K562 (cell line): Measurements from ENCODE around the gene LRRC71. TPM values are rescaled to one million over a fixed set of nuclear protein-coding genes. Genes with fewer than 3 reads are reported as not detected.

Source experiments
- AFF1 ChIP-seq, 2 experiments: fragments of 450-650 bp; IDR thresholded peaks; 2 replicates each; pipeline ENCODE4 v1.6.1; 2018; ENCODE audit warnings: mild to moderate bottlenecking in 2 of 2, low read depth in 1 of 2; ENCODE audit not compliant: partially characterized antibody in 2 of 2
- AFF4 ChIP-seq: sonication (generic); formaldehyde crosslinking; IDR thresholded peaks from 2 replicates; pipeline ENCODE4 v1.8.0; 2023; ENCODE audit warnings: mild to moderate bottlenecking, missing genetic modification reagents
- ARNT ChIP-seq, 2 experiments: fragments of 450-650 bp; IDR thresholded peaks; 2 replicates each; pipeline ENCODE4 v1.6.1; 2016; ENCODE audit warnings: mild to moderate bottlenecking in 1 of 2
- BRD4 ChIP-seq: fragments of 200-600 bp; sonication (generic); IDR thresholded peaks from 2 replicates; pipeline ENCODE4 v1.6.1; 2017; ENCODE audit warnings: inconsistent platforms
- CXXC5 ChIP-seq: fragments of 250-450 bp; sonication (Bioruptor Pico); IDR thresholded peaks from 2 replicates; pipeline ENCODE4 v1.8.0; 2022; ENCODE audit warnings: inconsistent platforms, mild to moderate bottlenecking, moderate library complexity
- EP300 ChIP-seq: IDR thresholded peaks from 2 replicates; pipeline ENCODE4 v1.6.1; 2012; ENCODE audit warnings: low read length, improper control_type of control experiment
- GABPB1 ChIP-seq: sonication (generic); formaldehyde crosslinking; IDR thresholded peaks from 2 replicates; pipeline ENCODE4 v1.8.0; 2022; ENCODE audit warnings: mild to moderate bottlenecking, missing genetic modification reagents
- KAT7 ChIP-seq: sonication (generic); formaldehyde crosslinking; IDR thresholded peaks from 2 replicates; pipeline ENCODE4 v1.8.0; 2022; ENCODE audit warnings: missing genetic modification reagents, mild to moderate bottlenecking, borderline replicate concordance
- MAFG ChIP-seq: fragments of 450-650 bp; conservative IDR thresholded peaks from 2 replicates; pipeline ENCODE4 v1.6.1; 2016; ENCODE audit warnings: missing genetic modification characterization, missing compliant biosample characterization
- MCM2 ChIP-seq: fragments of 450-650 bp; IDR thresholded peaks from 2 replicates; pipeline ENCODE4 v1.6.1; 2017; ENCODE audit warnings: low read depth, mild to moderate bottlenecking
- POLR2AphosphoS2 ChIP-seq: IDR thresholded peaks from 2 replicates; pipeline ENCODE4 v1.6.1; 2012; ENCODE audit warnings: low read length, improper control_type of control experiment
- PTTG1 ChIP-seq: fragments of 450-650 bp; IDR thresholded peaks from 2 replicates; pipeline ENCODE4 v1.6.1; 2016; ENCODE audit warnings: low read depth, mild to moderate bottlenecking, missing genetic modification characterization, missing compliant biosample characterization
- RBM15 ChIP-seq: fragments of 200-400 bp; formaldehyde crosslinking; IDR thresholded peaks from 2 replicates; pipeline ENCODE4 v1.6.1; 2018; ENCODE audit warnings: mild to moderate bottlenecking, low read length, moderate library complexity; ENCODE audit not compliant: insufficient read depth
- SUPT5H ChIP-seq: fragments of 450-650 bp; IDR thresholded peaks from 2 replicates; pipeline ENCODE4 v1.6.1; 2016
- ZNF121 ChIP-seq: sonication (generic); formaldehyde crosslinking; conservative IDR thresholded peaks from 2 replicates; pipeline ENCODE4 v1.8.0; 2022; ENCODE audit warnings: missing genetic modification reagents
- polyA plus RNA-seq, 8 experiments: library from polyadenylated mRNA; depleted of rRNA in 4 of 8; stranded (reverse) in 5 of 8; unstranded in 3 of 8; fragments of >200 nt; fragmentation: Nextera tagmentation in 2 of 8; fragmentation: Illumina TruSeq in 1 of 8; extraction: Ambion mirVana in 2 of 8; extraction: Trizol in 1 of 8; gene quantifications; 2 replicates each; pipeline versions ENCODE4 v1.2.1 to v1.2.3, GENCODE V29; 2011 to 2014; ENCODE audit warnings: inconsistent platforms in 1 of 8, missing spikeins in 1 of 8
- total RNA-seq, 7 experiments: library from RNA; depleted of rRNA in 6 of 7; stranded (reverse); fragments of >200 nt in 6 of 7; fragmentation: Illumina TruSeq in 2 of 7; extraction: Trizol in 2 of 7; gene quantifications; 2 replicates each; pipeline versions ENCODE4 v1.2.1 to v1.2.3, GENCODE V29; 2011 to 2021; ENCODE audit warnings: low replicate concordance in 1 of 7
- TF ChIP-seq, protein P1 (sequence below): fragments of 450-650 bp; formaldehyde crosslinking; IDR thresholded peaks from 2 replicates; pipeline ENCODE4 v1.4.0; 2020; ENCODE audit warnings: mild to moderate bottlenecking
- TF ChIP-seq, protein P2 (sequence below): fragments of 450-650 bp; formaldehyde crosslinking; IDR thresholded peaks from 2 replicates; pipeline ENCODE4 v1.4.0; 2022; ENCODE audit warnings: missing genetic modification characterization
- TF ChIP-seq, protein P3 (sequence below): fragments of 250-450 bp; sonication (Bioruptor Pico); IDR thresholded peaks from 2 replicates; pipeline ENCODE4 v1.8.0; 2022; ENCODE audit warnings: inconsistent platforms

LRRC71 gene
- total and polyA plus RNA-seq, 9 of the 15 experiments (the other 6 are each of a cell fraction or from before 2014, with no cell fraction given): 0.06 to 1.2 (median 0.51) TPM; not detected in 1

DNA sequence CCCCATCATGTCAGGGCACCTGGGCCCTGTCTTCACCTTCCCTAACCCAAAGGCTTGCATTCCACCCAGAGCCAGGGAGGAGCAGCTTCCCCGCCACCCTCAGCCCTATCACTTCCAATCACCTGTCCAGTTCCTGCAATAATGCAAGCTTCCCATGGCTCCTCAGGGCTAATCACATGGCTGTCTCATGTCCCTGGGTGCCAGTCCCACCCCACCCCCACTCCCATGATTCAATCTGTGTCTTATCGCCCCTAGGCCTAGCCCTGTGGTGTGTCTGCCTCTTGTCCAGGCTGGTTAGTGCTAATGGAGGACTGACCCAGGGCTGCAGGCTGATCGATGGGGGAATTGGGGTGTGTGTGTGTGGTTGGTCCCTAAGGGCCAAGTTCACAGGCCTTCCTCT, 37.9 kb upstream of the LRRC71 start (continued):
- TF ChIP-seq PTTG1 (tag) (no peak), GABPB1 (CRISPR knock-in tag) (no peak), EP300 (peak; percentile 56; the same call in 1 of the 2 replicates), ZNF121 (no peak), RBM15 (no peak), MCM2 (no peak), KAT7 (no peak), AFF4 (CRISPR knock-in tag) (no peak), ARNT (IDR thresholded peaks at IDR 0.05) (no peak), BRD4 (no peak), AFF1 (IDR thresholded peaks at IDR 0.05; ENCODE audit: low read depth in 1 of 2, partially characterized antibody in 2 of 2) (peak in 1 of 2 experiments; percentile 68), MAFG (tag) (no peak), CXXC5 (CRISPR knock-in tag) (peak; percentile 51), SUPT5H (no peak), POLR2AphosphoS2 (no peak)
- TF ChIP-seq, protein P1, sequence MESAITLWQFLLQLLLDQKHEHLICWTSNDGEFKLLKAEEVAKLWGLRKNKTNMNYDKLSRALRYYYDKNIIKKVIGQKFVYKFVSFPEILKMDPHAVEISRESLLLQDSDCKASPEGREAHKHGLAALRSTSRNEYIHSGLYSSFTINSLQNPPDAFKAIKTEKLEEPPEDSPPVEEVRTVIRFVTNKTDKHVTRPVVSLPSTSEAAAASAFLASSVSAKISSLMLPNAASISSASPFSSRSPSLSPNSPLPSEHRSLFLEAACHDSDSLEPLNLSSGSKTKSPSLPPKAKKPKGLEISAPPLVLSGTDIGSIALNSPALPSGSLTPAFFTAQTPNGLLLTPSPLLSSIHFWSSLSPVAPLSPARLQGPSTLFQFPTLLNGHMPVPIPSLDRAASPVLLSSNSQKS (CRISPR knock-in tag): no peak
- TF ChIP-seq, protein P2, sequence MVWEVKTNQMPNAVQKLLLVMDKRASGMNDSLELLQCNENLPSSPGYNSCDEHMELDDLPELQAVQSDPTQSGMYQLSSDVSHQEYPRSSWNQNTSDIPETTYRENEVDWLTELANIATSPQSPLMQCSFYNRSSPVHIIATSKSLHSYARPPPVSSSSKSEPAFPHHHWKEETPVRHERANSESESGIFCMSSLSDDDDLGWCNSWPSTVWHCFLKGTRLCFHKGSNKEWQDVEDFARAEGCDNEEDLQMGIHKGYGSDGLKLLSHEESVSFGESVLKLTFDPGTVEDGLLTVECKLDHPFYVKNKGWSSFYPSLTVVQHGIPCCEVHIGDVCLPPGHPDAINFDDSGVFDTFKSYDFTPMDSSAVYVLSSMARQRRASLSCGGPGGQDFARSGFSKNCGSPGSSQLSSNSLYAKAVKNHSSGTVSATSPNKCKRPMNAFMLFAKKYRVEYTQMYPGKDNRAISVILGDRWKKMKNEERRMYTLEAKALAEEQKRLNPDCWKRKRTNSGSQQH (CRISPR knock-in tag): no peak
- TF ChIP-seq, protein P3, sequence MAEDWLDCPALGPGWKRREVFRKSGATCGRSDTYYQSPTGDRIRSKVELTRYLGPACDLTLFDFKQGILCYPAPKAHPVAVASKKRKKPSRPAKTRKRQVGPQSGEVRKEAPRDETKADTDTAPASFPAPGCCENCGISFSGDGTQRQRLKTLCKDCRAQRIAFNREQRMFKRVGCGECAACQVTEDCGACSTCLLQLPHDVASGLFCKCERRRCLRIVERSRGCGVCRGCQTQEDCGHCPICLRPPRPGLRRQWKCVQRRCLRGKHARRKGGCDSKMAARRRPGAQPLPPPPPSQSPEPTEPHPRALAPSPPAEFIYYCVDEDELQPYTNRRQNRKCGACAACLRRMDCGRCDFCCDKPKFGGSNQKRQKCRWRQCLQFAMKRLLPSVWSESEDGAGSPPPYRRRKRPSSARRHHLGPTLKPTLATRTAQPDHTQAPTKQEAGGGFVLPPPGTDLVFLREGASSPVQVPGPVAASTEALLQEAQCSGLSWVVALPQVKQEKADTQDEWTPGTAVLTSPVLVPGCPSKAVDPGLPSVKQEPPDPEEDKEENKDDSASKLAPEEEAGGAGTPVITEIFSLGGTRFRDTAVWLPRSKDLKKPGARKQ: no peak
